Left ventricle myocardium superior (tissue), 1 donor: ENCODE data around the gene C3orf18. TPM values are rescaled to one million over a fixed set of nuclear protein-coding genes. Genes with fewer than 3 reads are reported as not detected.

Source experiments
- ATAC-seq: fragments of 200-7000 bp; cut with Tn5 transposase; one replicate; pipeline ENCODE4 v1.9.1; 2020; ENCODE audit warnings: mild to moderate bottlenecking, moderate library complexity
- DNase-seq: peaks from one replicate; pipeline ENCODE4 v3.0.0-alpha.2; 2020
- intact Hi-C: fragments of 100-400 bp; cut with micrococcal nuclease; formaldehyde crosslinking; loops from one replicate; pipeline ENCODE4 v1.11.0; 2022
- total RNA-seq: library from RNA; stranded (reverse); fragmentation: NEBNext Ultra II Directional; extraction: Animal tissue kit (Norgen Biotek cat#: 25700); gene quantifications from one replicate; pipeline ENCODE4 v1.2.1, GENCODE V29; 2021
- donor health status: DM: no; HTN: yes; CAD: no; lungs with severe emphysema.

The C3orf18 gene
- total RNA-seq, 1 donor from 2014 or later, result 51.0 TPM

DNA sequence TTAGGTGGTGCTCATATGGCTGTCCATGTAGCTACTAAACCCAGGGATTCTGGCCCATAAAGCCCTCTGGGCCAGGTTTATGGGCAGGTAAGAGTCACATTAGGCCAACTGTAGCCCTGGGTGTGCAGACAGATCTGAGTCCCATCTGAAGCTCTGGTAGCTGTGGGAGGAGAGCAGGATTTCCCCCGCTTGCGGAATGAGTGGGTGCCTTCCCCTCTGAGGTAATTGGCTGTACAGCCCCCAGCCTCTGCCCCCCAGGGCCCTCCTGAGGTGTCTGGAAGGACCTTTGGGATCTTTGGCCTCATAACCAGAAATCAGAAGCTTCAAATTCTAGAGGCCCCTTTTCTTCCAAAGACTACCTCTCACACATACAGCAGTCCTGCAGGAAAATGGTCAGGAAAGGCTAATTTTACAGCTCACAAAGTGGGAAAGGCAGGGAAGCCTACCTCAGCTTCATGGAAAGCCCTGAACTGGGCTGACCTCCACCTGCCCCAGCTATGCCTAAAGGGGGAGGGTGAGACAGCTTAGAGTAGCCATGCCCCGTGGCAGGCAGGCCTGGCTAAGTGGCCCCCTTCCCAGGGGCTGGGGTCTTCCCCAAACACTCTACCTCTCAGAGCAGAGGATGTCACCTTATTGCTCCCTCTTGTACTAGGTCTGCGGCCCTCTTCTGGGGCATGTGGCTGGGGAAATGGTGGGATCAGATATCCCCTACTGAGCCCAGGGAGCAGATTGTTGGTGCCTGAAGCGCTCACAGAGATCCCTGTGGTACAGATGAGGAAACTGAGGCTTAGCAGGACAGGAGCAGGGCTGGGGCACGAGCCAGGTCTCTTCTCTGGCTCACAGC lies 18.6 kb upstream of the C3orf18 start:
- ATAC-seq (no peak), DNase-seq (no peak)
- intact Hi-C loops, result no loop called here

DNA sequence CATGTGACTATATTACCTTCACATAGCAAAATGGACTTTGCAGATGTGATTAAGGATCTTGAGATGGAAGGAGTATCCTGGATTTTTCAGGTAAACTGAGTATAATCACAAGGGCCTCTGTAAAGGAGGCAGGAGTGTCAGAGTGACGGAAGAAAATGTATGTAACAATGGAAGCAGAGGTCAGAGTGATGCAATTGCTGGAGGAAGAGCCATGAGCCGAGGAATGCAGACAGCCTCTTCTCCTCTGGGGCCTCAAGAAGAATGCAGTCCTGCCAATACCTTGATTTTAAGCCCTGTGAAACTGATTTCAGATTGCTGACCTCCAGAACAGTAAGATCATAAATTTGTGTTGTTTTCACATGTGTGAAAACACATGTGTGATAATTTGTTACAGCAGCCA lies 16.8 kb upstream of the C3orf18 start:
- intact Hi-C loops, result no loop called here
- ATAC-seq, result peak; percentile 1
- no peak for DNase-seq

DNA sequence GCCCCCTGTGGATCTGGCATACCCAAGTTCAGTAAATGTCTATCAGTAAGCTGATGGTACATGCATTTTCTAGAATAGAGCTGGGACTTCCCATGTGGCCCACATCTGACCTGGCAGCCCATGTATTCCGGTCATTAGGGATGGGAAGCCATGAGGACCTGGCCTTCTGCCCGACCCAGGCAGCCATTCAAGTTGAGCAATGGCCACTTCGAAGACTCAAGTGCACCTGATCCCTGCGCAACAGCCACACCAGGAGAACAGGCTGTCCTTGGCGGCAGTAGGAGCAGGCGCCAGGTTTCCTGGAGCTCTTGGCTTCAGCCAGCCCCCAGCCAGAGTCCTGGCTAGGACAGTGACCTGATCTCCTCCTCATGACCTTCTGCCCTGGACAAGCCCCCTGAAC lies 16.4 kb upstream of the C3orf18 start:
- ATAC-seq (peak; percentile 84), DNase-seq (peak; percentile 94)
- intact Hi-C loops, result no loop called here

DNA sequence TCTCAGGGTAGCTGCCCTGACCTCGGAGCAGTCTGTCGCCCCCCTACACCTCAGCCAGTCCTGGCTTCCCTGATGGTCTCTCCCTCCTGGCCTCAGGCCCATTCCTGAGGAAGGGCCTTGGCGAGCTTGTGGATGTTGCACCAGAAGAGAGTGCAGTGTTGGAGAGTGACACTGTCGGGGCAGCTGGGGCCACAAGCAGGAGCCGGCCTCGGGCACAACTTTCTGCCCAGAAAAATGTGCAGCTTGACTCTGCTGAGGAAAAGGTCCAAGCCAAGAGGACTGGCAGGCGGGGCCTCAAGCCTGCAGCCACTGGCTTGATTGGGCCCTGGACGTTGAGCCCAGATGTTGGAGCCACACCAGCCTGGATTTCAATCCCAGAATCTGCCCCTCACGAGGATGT lies 14.5 kb upstream of the C3orf18 start:
- DNase-seq (peak; percentile 46), ATAC-seq (peak; percentile 14)
- intact Hi-C loops, result no loop called here

DNA sequence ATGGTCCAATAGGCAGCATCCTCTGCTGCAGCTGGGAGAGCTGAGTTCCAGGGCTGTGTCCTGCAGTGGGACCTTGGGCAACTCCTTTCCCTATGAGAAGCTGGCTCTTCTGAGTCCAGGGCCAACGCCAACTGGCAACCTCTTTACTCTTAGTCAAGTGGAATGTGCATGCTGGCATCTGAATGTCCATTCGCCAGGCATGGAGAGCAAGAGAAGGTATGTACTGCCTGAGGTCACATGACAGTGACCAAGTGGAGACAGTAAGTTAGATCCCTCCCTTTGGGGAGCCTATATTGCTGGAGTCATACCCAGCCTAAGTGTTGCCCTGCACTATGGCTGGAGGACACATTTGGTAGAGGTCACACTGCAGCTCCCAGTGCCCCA lies 13.9 kb upstream of the C3orf18 start:
- DNase-seq, result peak; percentile 64
- ATAC-seq, result peak; percentile 38
- intact Hi-C loops, result no loop called here

DNA sequence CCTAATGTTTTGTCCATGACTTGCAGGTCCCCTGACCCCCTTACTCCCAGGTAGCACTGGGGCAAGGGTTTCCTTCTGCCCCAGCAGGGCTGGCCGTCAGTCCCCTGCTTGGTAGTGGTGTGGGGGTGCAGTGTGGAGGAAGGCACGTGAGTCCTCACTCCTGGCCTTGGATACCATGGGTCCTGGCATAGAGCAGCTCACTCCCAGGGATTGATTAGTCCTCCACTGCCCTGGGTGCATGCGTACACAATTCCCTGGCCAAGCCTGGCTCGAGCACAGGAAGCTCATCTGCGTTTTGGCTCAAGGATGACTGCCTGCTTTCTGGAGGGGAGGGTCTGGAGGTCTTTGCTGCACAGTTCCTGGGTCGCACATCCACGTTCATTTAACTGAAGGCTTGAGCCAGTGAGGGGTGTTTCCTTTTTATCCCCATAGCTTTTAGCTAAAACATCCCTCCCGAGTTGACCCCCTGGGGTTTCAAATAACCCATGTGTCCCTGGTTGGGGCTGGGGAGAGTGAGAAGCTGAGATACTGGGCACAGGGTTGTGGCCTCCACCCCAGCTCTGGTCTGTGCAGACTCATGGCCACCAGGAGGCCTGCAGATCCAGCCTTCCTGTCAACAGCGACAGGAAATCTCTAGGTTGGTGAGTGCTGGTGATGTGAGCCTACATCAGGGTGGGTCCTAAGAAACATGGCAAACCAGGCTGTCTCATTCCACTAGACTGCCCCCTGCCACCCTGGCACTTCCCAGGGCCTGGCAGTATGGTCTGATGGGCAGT lies 13.3 kb upstream of the C3orf18 start:
- intact Hi-C loops, result no loop called here
- no peak for ATAC-seq
- DNase-seq, result no peak

DNA sequence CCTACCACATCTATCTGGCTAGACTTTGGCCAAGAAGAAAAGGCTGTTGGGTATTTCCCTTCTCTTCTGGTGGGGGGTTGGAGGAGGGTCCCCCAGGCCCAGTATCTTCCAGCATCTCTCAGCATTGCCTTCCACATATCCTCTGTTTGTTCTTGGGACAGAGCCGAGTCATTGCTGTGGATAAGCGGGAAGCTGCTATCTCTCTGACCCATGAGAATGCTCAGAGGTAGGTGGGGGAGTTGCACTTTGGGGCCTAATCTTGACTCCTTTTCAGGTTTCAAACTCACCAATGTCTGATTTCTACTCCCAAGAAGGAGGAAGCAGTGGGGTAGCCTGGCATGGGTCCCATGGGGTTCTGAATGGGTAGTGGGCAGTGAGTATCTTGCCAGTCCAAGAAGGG lies 9.8 kb upstream of the C3orf18 start:
- ATAC-seq, result no peak
- intact Hi-C loops, result no loop called here
- no peak for DNase-seq

DNA sequence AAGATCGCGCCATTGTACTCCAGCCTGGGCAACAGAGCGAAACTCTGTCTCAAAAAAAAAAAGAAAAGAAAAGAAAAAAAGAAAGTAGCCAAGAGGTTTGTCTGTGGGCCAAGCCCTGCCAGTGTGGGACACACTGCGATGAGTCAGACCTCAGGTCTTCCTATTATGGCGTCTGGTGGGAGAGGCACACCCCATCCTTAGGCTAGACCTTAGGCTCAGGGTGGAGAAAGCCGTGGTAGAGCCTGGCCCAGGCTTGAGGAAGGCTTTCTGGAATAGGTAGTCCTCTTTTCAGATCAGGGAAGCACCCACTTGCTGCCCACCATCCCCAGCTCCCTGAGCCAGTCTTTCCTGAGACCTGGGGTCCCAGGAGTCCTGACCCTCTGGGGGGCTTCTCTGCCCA lies 7.8 kb upstream of the C3orf18 start:
- intact Hi-C loops, result no loop called here
- ATAC-seq (no peak), DNase-seq (no peak)

DNA sequence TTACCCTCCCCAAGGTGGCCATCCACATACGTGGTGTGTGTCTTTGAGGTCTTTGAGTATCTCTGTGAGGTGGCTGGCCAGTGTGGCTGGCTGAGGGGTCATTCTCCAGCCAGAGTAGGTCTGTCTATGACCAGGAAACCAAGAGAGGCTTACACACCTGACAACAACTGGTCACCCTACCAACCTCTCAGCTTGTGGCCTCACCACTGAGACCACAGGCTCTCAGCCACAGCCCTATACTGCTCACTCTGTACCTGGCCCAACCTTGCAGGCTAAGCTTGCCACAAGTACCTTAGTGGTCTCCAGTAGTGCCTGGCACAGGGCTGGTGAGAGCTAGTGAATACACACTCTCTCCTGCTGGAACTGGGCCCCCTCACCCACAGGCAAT lies 6.9 kb upstream of the C3orf18 start:
- ATAC-seq, result no peak
- no peak for DNase-seq
- intact Hi-C loops, result no loop called here

DNA sequence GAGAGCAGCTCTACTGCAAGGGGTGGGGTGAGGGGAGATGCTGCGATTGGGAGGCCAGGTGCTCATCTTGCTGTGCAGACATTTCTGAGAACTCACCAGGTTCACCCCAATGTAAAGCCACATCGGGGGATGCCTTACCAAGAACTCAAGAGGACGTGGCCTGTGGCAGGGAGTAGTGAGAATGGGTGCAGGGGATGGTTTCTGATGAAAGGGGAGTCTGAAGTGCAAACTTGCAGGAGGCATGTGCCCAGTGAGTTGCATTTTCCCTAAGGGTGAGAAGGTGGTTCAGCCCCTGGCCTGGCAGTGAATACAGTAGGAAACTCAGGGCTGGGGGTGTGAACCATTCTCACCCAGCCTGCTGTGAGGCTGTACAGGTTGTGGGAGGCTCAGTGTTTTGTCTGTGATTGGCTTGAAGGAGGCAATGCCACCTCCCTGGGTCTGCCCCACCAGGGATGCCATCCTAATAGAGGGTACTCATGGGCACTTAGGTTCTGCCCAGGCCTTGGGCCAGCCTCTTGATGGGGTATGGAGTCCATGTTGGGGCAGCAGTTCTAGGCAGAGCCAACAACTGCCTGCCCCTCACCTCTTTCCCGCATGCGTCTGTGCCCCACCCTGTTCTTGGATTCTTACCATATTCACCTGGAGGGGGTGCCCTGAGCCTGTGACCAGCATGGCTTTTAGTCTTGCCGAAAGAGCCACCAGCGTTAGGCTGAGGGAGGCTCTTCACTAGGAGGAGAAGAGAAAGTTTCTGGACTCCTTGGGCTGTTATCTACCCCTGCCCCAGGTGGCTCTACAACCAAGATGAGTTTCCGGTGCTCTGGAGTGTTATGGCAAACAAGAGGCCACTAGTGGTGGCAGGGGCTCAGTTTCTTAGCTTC lies 6.3 kb upstream of the C3orf18 start:
- intact Hi-C loops, result no loop called here
- DNase-seq (no peak), ATAC-seq (no peak)

DNA sequence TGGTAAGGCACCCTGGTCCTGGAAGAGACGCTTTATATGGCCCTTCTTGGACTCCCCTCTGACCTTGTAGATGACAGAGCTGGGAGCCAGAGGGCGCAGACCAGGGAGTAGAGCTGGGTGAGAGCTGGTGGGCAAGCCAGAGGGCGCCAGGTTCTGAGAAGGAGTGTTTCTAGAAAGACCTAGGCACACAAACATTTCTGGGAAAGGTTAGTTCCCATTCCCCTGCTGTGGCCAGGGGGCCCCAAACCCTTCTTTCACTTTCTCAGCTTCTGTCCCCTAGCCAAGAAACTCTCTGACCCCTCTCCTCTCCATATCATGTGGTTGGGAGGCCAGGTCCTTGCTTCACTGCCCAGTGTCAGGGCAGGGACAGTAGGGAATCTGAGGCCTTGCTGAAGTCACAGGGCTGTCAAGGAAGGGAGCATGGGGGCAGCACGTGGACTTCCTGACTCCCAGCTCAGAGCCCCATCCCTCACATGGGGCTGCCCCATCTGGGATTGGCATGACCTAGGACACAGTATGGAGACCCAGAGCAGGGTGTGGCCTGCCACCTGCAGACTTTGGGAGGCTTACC lies 5.3 kb upstream of the C3orf18 start:
- no peak for DNase-seq
- ATAC-seq, result no peak

DNA sequence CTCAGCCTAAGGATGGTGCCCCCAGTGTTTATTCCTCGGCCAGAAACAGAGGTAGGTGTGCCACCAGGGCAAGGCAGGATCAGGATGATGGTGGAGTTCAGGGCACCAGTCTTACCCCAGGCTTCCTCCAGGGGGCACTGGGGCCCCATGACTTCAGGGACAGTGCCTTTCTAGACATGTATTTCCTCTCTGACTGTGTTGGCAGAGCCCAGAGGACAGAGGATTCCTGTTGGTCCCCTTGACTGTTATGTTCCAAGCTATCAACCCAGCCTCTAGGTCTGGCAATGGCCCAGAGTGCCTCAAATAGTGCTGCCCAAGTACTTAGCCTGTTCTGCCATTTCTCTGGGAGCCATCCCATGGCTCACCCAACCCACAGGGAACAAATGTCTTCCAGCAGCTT lies 4.6 kb upstream of the C3orf18 start:
- intact Hi-C loops, result loop anchor here (1.0 kb wide), 1 partner anchor 42 kb away; no protein-coding TSS in a partner anchor
- ATAC-seq (peak; percentile 35), DNase-seq (peak; percentile 84)

More for the DNA sequence above, 5.3 kb upstream of the C3orf18 start:
- intact Hi-C loops, result loop anchor here (1.0 kb wide), 1 partner anchor 41 kb away; no protein-coding TSS in a partner anchor

DNA sequence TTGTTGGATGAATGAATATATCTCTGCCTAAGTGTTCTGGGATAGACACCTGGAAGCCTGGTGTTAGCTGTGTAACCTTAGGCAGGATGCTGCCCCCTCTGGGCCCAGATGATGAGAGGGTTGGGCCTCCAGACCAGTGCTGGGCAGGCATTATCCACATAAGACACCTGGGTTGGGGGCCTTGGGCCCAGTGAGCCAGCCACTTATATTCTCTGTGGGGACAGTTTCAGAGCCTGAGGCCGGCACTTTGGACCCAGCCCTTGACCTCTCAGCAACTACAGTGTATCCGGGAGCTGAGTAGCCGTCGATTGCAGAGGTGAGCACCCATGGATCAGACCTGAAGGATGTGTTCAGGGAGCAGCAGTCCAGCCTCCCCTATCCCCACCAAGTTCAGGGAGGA lies 3.9 kb upstream of the C3orf18 start:
- intact Hi-C loops, result no loop called here
- ATAC-seq (no peak), DNase-seq (no peak)

DNA sequence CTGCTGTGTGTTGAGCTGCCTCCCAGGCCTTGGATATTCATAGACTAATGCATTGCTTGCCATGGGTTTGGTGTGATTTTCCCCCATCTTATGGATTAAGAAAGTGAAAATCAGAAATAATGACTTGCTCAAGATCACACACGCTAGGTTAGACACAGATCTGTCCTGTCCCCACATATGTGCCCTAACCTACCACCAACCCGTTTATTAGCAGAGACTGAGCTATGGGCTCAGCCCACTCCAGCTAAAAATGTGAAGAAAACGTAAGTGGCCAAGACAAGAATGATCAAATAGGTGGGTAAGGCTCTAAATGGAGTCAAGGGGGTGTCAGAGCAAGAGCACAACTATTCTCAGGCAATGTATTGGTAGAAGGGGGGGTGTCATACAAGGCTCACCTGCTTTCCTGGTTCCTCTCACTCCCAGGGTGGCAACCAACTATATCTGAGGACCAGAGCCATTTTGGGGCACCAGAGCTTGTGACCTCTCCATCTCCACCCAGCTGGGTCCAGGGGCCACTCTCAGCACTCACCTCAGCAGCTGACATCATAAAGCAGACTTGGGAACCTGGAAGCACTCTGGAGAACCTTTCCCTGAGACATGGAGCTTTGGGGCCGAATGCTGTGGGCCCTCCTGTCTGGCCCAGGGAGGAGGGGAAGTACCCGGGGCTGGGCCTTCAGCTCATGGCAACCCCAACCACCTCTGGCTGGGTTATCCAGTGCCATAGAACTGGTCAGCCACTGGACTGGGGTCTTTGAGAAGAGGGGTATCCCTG lies 3.1 kb upstream of the C3orf18 start:
- ATAC-seq (no peak), DNase-seq (no peak)
- intact Hi-C loops, result no loop called here

DNA sequence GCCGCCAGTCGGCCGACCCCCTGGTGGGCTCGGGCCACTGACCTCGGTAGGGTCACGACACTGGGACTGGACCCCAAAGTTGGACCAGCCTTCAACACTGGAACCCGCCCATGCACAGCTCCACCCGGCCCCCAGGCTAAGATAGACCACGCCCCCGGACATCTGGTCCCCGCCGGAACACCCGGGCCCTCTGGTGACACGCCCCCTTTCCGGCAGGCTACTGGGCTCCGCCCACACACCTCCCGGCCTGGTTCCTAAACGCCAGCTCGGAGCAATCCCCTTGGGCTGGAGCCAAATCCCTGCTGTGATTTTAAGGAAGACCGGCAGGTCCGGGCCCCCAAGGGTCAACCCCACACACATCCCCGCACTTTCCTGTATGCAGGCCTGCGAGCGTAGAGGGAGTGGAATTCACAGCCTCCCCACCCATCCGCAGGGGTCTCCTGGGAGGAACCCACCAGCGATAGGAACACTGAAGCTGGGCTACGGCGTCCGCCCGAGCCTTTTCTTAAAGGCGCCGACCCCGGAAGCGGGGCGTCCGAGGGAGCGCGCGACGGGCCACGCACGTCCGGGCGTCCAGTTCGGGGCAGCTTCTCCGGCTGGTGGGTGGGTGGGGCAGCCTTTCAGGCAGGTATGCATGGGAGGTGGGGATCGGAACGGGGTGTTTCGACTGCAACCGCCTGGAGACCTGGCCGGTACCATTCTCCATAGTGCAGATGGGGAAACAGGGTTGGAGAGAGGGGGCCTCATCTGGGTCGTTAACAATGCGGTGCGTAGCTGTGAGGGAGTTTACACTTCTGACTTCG lies 1.6 kb upstream of the C3orf18 start, which contains the start of gene HEMK1:
TSS of gene HEMK1 (plus strand) at position 576 of the 803 bp plus-strand sequence. CDS start 1,583 bp downstream, outside the sequence.
- DNase-seq (peak; percentile 98), ATAC-seq (peak; percentile 87)
- intact Hi-C loops, result no loop called here

DNA sequence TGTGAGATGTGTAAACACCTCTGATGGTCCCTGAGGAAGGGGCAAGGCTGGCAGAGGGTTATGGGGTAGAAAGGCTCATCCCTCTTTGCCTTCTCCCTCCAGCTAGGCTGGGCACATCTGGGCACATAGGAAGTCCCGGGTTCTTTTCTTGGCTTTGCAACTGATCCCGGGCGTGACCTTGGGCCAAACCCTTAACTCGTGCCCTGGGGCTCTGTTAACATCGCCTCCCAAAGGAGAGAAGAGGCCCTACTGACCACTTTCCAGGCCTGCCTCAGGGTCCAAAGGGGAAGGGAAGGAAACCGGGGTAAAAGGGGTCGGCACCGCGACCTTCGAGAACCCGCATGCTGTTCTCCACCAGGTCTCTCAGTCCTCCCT lies 549 bp downstream of the C3orf18 start:
- intact Hi-C loops, result no loop called here
- DNase-seq (no peak), ATAC-seq (peak; percentile 1)

DNA sequence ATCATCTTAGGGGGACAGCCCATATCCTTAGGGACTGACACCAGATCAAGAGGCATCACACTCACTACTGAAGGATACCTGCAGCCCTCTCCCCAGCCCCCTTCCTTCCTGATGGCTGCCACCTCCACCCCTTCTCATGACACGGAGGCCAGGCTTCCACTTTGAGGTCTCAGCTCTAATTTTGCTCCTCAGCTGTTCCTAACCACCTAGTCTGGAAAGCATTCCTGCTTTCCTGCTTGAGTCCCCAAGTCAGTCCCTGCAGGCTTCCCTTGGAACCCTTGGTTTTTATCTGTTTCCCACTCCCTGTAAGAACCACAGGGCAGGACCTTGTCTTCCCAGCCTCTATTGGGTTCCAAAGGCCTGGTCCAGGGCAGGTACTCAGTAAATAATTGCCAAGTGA lies 3.2 kb downstream of the C3orf18 start:
- no peak for ATAC-seq
- intact Hi-C loops, result no loop called here

DNA sequence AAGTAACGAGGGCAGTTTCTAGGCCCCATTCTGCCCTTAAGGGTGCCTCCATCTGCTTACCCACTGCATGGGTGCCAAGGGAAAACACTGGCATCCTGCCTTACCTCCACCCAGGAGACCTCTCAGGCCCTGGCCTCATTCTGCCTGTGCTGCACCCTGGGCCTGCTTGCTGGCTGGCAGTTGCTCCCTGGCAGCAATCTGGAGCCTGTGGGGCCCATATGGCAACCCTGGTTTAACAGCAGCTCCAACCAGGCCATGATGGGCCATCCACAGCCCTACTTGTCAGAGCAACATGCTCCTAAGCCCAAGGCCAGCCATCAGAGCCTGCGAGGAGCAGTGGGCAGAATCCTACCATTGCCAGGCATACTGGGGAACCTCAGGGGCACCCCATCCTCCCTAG lies 3.7 kb downstream of the C3orf18 start:
- DNase-seq, result no peak
- intact Hi-C loops, result no loop called here
- no peak for ATAC-seq

More for the DNA sequence above, 3.2 kb downstream of the C3orf18 start:
- no peak for DNase-seq
